Activated CD8-positive, alpha-beta memory T cell treated with anti-CD3 and anti-CD28 coated beads, Interleukin-2, amount 50 U/mL, for 24 hours (primary cell): ENCODE measurements around the gene OGFR.

Experiments used
- DNase-seq: peaks from one replicate; pipeline ENCODE4 v3.0.0-alpha.2; 2020; ENCODE audit errors: extremely low read depth

Gene OGFR

DNA sequence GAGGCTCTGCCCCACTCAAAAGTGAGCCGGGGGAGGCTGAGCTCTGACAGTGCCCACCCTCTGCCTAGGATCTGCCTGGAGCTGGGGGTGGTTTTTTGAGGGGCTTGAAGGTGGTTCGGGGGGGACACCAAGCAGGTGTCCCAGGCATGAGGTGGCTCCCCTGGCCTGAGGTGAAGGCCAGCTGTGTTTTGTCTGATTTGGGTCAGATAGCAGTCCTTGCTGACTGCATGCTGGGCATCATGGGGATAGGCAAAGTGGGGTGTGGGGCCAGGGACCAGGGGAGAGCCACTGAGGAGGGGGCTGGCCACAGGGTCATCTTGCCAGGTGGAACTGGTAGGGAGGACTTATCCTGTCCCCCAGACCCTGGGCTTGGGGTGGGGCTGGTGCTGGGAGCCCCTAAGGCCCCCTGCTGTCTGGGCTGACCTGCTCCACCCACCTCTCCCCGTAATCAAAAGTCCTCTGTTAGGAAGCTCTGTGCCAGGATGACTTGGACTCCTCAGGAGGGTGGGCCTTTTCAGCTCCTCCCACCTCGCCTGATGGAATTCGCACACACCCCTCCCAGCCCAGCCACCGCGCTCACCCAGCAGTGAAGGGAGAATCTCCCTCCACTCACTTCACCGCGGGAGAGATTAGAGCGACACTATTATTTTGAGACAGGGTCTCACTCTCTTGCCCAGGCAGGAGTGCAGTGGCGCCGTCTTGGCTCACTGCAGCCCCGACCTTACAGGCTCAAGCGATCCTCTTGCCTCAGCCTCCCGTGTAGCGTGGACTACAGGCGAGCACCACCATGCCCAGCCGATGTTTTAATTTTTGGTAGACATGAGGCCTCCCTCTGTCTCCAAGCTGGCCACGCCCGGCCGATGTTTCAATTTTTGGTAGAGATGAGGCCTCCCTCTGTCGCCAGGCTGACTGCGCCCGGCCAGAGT, 10.7 kb downstream of the OGFR start:
- no peak for DNase-seq

DNA sequence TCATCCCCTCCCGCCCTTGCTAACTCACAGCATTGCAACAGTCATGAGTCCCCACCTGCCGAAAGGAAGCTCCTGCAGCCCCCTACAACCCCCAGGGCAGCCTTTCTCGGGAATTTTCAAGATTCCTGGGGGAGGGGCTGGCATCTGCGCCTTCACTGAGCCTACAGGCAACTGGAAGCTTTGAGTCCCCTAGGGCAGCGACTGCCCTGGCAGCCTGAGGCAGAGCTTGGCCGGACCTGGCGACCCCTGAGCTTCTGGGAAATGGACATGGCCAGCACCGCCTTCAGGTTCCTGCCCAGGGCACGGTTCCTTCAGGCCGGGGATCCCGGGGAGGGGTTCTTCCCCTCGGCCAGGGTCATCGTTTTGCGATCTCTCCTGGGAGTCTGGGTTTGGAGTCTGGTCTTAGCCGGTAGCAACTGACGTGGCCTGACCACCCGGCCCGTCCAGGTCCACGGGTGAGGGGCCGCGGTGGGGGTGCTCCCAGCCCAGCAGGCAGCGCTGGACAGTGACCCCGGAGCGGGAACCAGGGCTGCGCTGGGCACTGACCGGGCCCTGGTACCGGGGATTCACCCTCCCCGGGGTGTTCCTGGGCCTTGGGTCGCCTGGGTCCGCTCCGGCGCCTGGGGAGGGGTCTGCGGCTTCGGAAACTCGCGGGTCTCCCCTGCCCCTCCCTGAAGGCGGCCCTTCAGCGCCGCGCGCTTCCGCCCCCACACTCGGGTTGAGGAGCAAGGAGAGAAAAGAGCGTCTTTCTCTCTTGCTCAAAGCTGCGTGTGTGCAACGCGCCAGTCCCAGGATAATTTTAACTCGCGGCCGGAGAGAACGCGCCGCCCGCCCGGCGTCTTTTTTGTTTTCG, 11.6 kb downstream of the OGFR start:
- DNase-seq: no peak

DNA sequence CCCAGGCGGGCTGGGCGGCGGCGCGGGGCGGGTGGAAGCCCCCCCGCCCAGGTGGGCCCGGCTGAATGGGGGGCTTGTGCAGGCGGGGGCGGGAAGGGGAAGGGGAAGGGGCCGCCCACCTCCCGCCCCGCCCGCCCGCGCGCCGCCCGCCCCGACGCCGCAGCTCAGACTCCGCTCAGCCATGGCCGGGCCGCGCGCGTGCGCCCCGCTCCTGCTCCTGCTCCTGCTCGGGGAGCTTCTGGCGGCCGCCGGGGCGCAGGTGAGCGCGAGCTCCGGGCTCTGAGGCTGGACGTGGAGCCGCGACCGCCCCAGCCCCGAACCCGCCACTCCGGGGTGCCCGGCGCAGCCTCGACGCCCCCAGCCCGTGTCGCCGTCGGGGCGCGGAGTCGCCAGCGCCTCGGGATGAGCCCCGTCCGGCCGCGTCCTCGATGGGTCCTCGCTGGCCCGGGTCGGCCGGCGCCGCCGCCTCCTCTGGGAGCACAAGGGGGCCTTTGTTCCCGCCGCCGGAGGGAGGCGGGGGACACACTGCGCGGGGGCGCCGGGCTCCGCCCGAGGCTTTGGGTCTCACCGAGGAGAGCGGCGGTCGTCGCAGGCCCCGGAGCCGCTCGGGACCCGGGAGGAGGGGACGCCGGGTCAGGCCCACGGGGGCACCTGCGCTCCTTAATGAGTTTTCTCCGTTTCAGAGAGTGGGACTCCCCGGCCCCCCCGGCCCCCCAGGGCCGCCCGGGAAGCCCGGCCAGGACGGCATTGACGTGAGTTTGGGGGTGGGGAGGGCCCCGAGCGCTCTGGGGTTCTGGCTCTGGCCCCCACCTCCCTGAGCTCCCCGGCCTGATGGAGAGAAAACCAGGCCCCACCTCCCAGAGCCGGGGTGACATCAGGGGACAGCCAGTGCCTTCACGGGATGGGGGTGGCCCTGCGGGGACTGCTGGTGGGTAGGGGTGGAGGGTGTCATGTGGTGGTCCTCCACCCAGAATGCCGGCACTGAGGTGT, 12.5 kb downstream of the OGFR start, which contains the start of gene COL9A3:
COL9A3 (plus strand) TSS at position 167 of the 990 bp plus-strand sequence; CDS start at position 182, 15 bp downstream.
- no peak for DNase-seq

DNA sequence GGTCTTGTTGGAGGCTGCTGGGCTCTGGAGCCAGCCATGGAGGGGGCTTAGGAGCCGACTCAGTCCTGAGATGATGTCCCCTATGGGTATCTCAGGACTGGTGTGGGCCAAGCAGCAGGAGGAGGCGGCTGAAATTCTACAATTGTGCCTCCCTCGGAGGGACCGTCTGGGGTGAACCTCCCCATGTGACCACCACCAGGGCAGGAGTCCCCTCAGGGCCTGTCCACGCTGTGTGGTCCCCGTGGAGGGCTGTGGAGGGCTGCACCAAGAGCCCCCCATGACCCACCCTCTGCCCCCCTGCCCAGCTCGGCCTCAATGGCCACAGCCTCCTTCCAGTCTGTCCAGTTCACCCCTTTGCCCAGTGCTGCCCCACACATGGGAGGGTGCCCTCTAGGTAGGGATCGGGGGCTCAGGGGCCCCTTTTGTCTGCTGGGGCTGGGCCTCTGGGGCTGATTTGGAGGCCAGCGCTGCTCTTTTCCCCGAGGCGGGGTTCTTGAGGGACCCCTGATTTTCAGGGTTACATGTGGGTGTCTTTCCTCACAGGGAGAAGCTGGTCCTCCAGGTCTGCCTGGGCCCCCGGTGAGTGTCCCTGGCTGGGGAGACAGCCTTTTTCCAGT, 13.4 kb downstream of the OGFR start:
- DNase-seq: no peak

DNA sequence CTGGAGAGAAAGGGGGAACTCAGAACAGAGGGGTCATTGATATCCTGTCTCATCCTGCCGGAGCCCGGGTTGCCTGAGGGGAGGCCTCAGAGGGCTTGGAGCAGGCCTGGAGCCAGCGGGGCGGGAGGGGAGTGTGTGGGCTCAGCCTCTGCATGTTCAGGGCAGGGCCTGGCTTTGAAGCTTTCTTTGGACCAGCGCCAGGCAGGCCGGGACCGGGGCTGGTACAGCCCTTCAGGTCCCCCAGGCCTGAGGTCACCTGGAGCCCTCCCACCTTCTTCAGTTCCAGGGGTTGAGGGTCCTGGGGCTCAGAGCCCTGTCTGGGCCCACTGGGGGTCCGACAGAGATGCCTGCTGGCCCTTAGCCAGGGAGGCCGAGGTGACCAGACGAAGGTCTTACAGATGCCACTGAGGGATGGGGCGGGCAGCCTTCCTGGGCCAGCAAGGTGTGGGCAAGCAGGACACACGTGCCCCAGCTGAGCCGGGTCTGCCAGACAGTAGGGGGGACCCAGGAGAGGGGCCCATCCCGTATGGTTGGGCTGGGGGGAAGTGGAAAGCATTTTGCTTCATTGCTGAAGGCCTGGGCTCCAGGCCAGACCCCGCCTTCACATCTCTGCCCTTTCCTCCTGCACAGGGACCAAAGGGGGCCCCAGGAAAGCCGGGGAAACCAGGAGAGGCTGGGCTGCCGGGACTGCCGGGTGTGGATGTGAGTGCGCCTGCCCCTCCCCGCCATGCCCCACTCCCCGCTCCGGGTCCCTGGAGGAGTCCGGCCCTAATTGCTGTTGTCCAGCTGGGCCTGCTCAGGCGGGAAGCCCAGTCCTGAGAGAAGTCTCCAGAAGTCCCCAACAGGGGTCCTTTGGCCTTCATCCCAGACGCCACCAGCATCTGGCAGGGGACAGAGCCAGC, 14.2 kb downstream of the OGFR start:
- no peak for DNase-seq

DNA sequence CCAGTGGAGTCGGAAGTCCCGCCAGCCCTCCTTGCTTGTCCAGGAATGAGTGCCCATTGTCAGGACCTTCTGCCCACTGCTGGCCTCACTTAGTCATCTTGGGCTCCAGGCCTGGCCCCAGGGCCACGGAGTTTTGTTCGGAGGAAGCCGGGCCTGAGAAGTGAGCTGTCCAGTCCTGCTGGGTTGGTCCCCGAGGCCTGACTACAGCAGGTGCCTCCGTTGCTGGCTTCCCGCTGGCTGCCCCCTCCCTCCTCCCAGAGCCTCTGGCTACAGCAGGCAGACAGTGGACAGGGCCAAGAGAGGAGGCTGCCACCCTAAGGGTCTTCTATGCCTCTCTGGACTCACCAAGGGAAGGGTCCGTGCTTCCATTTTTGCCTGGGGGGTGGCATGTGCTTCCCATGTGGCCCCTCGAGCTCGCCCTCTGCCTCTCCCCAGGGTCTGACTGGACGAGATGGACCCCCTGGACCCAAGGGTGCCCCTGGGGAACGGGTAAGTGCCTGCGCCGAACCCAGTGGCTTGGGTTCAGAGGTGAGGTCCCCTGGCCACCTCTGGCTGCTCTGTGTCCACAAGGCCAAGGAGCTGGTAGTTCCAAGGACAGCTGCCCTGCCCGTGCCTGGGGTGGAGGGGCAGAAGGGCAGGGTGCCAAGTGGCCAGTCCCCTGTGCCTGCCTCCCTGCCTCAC, 15.0 kb downstream of the OGFR start:
- DNase-seq: no peak

DNA sequence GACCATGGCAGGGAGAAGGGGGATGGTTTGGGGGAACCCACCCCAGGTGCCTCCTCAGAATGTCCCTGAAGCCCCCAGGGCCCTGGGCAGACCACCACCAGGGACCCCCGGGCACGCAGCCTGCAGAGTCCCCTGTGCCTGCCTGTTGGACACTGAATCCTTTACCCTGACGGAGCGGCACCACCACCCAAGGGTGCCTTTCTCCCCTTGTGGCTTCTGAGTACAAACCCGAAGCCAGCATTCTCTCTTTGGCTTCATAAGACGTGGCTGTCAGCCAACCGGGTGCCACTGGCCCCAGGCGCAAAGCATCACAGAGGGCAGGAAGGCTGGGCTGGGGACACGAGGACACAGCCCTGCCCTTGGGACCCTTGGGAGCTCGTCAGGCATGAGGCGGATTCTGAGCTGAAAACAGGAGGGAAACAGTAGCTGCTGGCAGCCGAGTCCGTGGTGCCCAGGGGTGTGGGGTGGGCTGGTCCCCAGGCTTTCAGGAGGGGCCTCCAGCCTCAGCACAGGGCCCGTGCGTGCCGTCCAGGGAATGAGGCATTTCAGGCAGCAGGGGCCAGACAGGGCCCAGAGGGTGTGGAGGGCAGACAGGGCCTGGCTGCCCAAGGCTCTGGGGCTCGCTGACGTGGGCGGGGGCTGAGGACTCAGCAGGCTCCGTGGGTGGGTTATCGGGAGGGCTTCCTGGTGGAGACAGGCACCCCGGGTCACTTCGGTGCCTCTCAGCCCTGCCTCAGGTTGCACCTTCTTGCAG, 15.8 kb downstream of the OGFR start:
- no peak for DNase-seq

DNA sequence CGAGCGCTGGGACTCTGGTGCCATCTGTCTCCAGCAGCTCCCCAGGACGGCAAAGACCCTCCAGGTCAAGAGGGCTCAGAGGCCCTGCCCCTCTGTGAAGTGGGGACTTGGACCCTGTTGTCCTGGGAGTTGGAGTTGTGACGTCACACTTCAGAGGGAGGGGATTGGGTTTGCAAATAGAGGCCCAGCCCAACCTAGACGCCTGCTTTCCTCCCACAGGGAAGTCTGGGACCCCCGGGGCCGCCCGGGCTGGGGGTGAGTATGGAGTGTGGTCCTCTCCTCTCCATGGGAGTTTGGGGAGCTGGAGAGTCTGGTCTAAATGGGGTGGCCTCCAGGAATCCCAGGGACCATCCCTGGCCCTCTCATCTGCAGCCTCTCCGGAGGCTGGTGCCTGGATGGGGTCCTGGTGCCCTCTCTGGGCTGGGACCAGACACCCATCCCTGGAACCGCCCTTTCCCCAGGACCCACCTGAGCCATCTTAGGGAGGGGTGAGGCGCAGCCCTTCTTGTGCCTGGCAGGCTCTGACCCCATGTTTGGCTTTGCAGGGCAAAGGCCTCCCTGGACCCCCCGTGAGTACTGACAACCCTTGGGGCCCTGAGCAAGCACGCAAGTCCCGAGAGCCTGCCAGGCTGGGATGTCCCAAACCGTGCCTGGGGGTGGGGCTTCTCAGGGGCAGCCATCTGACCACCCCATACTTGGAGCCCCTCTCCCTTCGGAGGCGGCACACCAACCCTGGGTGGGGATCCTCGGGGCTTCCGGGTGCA, 16.5 kb downstream of the OGFR start:
- DNase-seq: no peak

DNA sequence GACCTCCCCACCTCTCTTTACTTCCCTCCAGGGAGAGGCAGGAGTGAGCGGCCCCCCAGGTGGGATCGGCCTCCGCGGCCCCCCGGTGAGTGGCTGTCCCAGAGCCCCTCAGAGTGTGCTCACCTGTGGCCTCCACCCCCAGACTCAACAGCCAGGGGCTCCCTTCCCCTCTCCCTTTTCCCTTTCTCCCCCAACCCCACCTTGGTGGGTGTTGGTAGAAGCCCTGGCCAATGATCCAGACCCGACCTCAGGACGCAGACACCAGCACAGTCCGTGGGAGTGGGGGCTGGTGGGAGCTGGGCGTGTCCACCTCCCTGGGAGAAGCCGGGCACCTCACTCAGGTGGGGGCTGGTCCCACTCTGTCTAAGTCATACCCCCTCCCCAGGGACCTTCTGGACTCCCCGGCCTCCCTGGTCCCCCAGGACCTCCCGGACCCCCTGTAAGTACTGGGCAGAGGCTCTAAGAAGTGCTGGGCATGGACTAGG, 17.1 kb downstream of the OGFR start:
- no peak for DNase-seq

DNA sequence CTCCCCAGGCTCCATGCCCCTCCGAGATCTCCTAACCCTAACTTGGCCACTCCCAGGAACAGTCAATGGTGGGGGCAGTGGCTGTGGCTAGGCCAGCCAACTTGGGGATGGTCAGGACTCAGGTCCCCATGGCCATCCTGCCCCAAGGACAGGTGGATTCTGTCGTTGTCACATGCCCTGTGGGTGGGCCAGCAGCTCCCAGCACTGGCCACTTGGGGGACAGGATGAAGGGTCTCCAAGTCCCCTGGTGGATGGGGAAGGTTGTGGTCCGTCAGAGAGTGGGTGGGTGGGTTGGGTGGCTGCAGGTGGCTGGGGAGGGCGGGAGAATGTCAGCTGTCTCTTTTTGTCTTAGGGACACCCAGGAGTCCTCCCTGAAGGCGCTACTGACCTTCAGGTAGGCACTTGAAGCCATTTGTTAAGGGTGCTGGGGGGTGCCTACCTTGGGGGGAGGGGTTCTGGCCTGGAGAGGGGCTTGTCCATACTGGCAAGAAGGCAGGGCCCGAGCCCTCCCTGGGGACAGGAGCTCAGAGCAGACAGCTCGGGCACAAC, 17.7 kb downstream of the OGFR start:
- DNase-seq: no peak

DNA sequence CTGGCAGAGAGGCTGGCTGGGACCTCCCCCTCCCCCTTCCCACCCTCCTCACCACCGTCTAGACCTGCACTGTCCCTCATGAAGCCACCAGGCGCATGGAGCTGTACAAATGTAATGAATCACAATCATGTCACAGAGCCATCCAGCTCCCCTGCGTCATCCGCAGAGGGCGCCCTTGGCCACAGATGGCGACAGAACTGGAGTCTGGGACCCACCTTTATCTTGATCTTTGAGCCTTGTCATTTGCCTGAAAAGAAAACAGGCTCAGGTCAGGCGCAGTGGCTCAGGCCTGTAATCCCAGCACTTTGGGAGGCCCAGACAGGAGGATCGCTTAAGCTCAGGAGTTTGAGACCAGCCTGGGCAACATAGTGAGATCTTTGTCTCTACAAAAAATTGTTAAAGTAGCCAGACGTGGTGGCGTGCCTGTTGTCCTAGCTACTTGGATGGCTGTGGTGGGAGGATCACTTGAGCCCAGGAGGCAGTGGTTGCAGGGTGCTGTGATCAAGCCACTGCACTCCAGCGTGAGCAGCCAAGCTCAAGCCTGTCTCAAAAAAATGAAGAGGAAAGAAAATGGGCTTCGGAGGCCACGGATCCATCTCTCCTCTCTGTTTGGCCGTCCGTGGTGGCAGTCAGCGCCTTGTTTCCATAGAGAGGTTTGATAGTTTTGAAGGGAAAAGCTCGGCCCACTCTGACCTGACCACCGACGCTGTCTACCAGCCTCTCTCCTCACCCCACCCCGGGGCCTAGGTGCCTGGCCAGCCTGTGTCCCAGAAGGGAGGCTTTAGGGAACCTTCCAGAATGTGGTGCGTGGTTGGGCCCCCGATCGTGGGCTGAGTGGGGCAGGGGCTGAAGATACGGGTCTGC, 18.4 kb downstream of the OGFR start:
- DNase-seq: no peak

DNA sequence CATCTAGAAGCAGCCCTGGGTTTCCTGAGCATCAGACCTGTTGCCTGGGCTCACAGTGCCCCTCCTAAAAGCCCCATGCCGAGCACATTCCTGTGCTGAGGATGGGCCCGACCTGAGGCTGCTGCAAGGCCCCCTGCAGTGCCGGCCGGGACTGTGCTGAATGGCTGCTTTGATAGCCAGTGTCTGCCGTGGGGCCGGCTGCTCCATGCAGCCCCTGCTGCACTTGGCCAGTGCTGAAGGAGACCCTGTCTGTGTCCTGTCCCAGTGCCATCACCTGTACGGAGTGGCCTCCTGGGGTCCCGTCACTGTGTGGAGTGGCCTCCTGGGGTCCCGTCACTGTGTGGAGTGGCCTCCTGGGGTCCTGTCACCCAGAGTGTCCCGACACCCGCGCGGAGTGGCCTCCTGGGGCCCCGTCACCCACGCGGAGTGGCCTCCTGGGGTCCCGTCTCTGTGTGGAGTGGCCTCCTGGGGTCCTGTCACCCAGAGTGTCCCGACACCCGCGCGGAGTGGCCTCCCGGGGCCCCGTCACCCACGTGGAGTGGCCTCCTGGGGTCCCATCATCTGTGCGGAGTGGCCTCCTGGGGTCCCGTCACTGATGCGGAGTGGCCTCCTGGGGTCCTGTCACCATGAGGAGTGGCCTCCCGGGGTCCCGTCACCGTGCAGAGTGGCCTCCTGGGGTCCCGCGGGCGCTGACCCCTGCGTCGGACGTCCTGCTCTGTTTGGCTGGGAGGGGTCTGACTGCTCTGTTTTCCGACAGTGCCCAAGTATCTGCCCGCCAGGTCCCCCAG, 19.2 kb downstream of the OGFR start:
- DNase-seq: no peak

DNA sequence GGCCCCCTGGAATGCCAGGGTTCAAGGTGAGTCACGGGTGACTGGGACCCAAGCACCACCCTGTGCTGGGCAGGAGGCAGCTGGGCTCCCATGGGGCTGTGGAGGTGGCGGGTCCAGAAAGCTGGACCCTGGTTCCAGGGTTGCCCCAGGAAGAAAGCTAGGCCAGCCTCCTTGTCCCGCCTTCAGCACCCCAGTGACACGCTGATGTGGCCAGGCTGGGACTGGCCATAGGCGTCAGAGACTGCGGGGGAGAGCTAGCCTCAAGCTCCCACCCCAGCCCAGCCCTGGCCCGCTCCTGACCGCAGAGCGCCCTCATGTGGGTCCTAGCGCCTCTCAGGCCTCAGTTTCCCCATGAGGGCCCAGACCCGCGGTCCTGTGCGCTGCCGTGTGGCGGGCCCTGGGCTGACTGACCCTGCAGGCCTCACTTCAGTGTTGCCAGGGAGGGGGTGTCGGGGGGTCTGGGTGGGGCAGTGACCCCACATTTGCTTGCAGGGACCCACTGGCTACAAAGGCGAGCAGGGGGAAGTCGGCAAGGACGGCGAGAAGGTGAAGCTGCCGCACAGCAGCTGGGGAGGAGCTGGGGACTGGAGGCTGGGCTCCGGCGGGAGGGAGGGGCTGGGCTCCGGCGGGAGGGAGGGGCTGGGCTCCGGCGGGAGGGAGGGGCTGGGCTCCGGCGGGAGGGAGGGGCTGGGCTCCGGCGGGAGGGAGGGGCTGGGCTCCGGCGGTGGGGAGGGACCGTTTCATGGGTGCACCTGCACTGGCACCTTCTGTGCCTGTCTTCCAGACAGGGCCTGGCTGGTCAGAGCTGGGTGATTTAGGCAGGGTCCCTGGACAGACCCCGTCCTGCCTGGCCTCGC, 20.1 kb downstream of the OGFR start:
- no peak for DNase-seq

DNA sequence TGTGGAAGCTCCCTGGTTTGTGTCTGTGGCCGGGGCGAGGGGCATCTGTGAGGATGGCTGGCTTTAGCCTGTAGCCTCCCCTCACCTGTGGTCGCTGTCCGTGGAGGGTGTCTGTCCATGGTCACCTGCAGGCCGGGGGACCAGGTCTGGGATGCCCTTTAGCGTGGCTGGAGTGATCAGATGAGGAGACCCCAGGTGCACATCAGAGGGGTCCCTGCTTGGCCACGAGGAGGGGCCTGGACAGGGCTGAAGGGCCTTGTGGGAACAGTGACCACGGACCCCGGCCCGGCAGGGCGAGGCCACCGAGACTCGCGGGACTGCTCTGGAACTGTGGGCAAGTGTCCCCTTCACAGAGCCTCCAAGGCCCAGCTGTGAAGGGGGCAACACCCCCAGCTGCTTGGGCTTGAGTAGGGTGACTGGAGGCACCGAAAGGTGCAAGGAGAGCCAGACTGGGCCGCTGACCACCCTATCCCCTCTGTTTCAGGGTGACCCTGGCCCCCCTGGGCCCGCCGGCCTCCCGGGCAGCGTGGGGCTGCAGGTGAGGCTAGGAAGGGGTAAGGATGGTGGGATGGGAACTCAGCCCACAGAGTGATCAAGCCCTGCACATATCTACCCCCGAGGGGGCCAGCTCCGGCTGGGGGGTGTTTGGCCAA, 20.8 kb downstream of the OGFR start:
- DNase-seq: no peak
